Activated CD8-positive, alpha-beta T cell treated with anti-CD3 and anti-CD28 coated beads for 36 hours (primary cell): ENCODE data around the gene SIT1. TPM values are rescaled to one million over a fixed set of nuclear protein-coding genes. Genes with fewer than 3 reads are reported as not detected.

Experiments used
- ATAC-seq: fragments of 200-7000 bp; cut with Tn5 transposase; one replicate; pipeline ENCODE4 v1.10.0; 2021; ENCODE audit warnings: mild to moderate bottlenecking, moderate library complexity
- CTCF ChIA-PET: fragments of 350-600 bp; sonication (Branson Sonifier 250); formaldehyde crosslinking; loops from one replicate; lab custom pipeline; 2021; ENCODE audit warnings: antibody characterized with exemption; lab: Charles Lee
- POLR2A ChIA-PET: fragments of 350-600 bp; sonication (Branson Sonifier 250); formaldehyde crosslinking; loops from one replicate; lab custom pipeline; 2021; ENCODE audit warnings: antibody characterized with exemption; lab: Charles Lee
- DNase-seq: peaks from one replicate; pipeline ENCODE4 v3.0.0-alpha.2; 2020
- H3K27ac Mint-ChIP-seq: one replicate; pipeline ENCODE4 v1.8.0; 2021; ENCODE audit warnings: mild to moderate bottlenecking, mixed read lengths
- H3K27me3 Mint-ChIP-seq: one replicate; pipeline ENCODE4 v1.8.0; 2021; ENCODE audit warnings: mixed read lengths
- H3K36me3 Mint-ChIP-seq: one replicate; pipeline ENCODE4 v1.8.0; 2021; ENCODE audit warnings: low read depth, mixed read lengths
- H3K4me1 Mint-ChIP-seq: one replicate; pipeline ENCODE4 v1.8.0; 2021; ENCODE audit warnings: low read depth, mixed read lengths
- H3K4me3 Mint-ChIP-seq: one replicate; pipeline ENCODE4 v1.8.0; 2021; ENCODE audit warnings: mild to moderate bottlenecking, moderate library complexity, mixed read lengths
- H3K9me3 Mint-ChIP-seq: one replicate; pipeline ENCODE4 v1.8.0; 2021; ENCODE audit warnings: mixed read lengths
- intact Hi-C: fragments of 100-400 bp; cut with micrococcal nuclease; formaldehyde crosslinking; loops from one replicate; pipeline ENCODE4 v1.10.0; 2022
- total RNA-seq, 2 experiments: library from RNA; stranded (reverse); gene quantifications; one replicate each; pipeline ENCODE4 v1.2.3, GENCODE V29; 2021
- TF ChIP-seq, protein P1 (sequence below): fragments of 200-600 bp; IDR thresholded peaks from one replicate; pipeline ENCODE4 v1.8.0; 2022; ENCODE audit warnings: antibody characterized with exemption, mild to moderate bottlenecking

The SIT1 gene
- total RNA-seq, 2 experiments from 2014 or later = 99.9 to 102 TPM

DNA sequence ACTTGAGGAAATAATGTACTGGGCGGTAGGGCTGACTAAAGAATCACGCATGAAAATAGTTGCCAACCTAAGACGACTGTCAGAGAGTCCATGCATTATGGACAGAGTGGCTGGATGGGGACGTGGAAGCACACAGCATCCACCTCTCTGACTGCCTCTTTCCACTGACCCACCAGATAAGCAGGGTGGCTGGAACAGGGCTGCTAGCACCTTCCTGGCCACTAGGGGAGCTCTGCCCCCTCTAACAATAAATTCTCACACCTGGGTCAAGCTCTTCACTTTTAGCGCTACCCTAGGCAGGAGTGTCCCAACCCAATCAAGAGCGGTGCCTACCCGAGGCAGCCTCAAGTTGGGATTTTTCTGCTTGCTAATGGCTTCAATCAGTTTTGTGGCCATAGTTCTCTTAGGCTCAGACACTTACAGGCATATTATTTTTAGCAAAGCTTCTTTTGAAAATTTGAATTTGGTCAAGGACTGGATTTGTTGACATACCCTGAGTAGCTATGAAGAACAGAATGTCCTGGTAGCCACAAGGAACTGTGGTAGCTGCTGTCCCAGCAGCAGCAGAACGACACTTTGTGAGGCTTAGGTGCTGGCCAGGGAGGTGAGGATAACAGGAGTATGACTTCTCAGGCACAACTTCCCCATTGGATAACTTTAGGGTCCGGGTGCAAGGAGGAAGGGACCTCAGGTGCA is 45.9 kb upstream of the SIT1 start:
- intact Hi-C loops = no loop called here
- POLR2A ChIA-PET = interaction anchor here (1.0 to 1.7 kb wide), 7 partner anchors 12 to 39 kb away, joined by 4 to 6 read pairs (median 4); partner anchors contain the start of genes ARHGEF39, CCDC107 and RMRP

DNA sequence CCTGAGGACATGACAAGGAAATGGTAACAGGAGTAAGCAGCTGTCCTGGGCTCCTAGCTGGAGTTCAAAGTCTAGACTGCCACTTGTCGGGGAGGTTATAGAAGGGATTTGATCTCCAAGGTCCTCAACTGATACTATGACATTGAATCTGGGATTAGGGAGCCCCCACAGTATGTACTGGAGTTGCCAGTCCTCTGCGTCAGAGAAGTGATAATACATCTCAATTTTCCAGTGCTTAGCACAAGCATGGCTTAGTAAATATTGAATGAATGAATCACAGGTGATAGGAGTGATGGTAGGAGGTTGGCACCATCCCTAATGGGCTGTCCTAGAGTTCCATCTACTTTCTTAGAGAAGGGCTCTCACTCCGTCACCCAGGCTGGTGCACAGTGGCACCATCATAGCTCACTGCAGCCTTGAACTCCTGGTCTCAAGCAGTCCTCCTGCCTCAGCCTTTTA is 45.2 kb upstream of the SIT1 start:
- Mint-ChIP-seq H3K9me3 (no peaks in the 10 kb centered on the region), H3K4me3 (no peak overlapping the region), H3K36me3 (peaks cover 17% of the 10 kb centered on the region), H3K4me1 (no peaks in the 10 kb centered on the region), H3K27ac (no peak overlapping the region), H3K27me3 (no peaks in the 10 kb centered on the region)
- CTCF ChIA-PET = interaction anchor here (0.6 to 12.7 kb wide), 33 partner anchors 12 to 304 kb away, joined by 3 to 313 read pairs (median 4); partner anchors contain the start of genes ARHGEF39, CA9, CCDC107 and CREB3
- DNase-seq (no peak), ATAC-seq (no peak)
- intact Hi-C loops = no loop called here
- TF ChIP-seq, protein P1, sequence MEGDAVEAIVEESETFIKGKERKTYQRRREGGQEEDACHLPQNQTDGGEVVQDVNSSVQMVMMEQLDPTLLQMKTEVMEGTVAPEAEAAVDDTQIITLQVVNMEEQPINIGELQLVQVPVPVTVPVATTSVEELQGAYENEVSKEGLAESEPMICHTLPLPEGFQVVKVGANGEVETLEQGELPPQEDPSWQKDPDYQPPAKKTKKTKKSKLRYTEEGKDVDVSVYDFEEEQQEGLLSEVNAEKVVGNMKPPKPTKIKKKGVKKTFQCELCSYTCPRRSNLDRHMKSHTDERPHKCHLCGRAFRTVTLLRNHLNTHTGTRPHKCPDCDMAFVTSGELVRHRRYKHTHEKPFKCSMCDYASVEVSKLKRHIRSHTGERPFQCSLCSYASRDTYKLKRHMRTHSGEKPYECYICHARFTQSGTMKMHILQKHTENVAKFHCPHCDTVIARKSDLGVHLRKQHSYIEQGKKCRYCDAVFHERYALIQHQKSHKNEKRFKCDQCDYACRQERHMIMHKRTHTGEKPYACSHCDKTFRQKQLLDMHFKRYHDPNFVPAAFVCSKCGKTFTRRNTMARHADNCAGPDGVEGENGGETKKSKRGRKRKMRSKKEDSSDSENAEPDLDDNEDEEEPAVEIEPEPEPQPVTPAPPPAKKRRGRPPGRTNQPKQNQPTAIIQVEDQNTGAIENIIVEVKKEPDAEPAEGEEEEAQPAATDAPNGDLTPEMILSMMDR = no peak
- POLR2A ChIA-PET = interaction anchor here (1.0 to 1.7 kb wide), 7 partner anchors 13 to 38 kb away, joined by 4 to 6 read pairs (median 4); partner anchors contain the start of genes ARHGEF39, CCDC107 and RMRP

More for the DNA sequence above, 45.9 kb upstream of the SIT1 start:
- Mint-ChIP-seq H3K4me3 (no peak overlapping the region), H3K4me1 (no peaks in the 10 kb centered on the region), H3K9me3 (no peaks in the 10 kb centered on the region), H3K27ac (no peak overlapping the region), H3K27me3 (no peaks in the 10 kb centered on the region), H3K36me3 (peaks cover 17% of the 10 kb centered on the region)
- TF ChIP-seq, protein P1 = peak; percentile 95
- ATAC-seq (peak; percentile 98), DNase-seq (peak; percentile 75)
- CTCF ChIA-PET = interaction anchor here (0.6 to 12.7 kb wide), 36 partner anchors 13 to 337 kb away, joined by 3 to 313 read pairs (median 5); partner anchors contain the start of genes ARHGEF39, CA9, CCDC107 and CREB3

DNA sequence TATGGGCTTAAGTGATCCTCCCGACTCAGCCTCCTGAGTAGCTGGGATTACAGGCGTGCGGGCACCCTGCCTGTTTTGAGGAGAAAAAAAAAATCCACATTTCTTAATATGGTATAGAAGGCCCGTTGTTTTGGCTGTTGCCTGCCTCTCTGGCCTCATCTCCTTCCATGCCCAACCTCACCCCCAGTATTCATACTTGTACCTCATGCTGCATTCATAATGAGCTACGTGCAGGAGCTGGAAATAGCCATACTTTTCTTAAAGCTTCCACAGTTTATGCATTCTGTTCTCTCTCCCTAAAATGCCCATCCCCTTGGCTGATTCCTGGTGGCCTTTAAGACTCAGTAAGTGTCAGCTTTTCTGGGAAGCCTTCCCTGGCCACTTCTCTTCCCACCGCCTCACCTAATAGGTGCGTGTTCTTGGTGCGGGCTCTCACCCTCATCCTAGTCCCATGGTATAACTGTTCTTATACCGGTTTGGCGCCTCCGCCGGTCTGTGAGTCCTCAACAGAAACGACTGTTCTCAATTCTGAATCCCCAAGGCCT is 41.1 kb upstream of the SIT1 start:
- Mint-ChIP-seq H3K27ac (no peak overlapping the region), H3K4me1 (peaks cover 18% of the 10 kb centered on the region), H3K36me3 (peaks cover 4% of the 10 kb centered on the region), H3K27me3 (no peaks in the 10 kb centered on the region), H3K4me3 (peak overlapping the region; percentile 72), H3K9me3 (no peaks in the 10 kb centered on the region)
- no peak for ATAC-seq
- POLR2A ChIA-PET = interaction anchor here (0.8 to 3.0 kb wide), 12 partner anchors 8 to 75 kb away, joined by 3 to 12 read pairs (median 4); partner anchors contain the start of genes ARHGEF39, CCDC107, RMRP and TLN1
- intact Hi-C loops = no loop called here
- CTCF ChIA-PET = interaction anchor here (0.9 to 12.7 kb wide), 8 partner anchors 13 to 80 kb away, joined by 3 to 313 read pairs (median 4); partner anchors contain the start of genes ARHGEF39, CA9, CCDC107 and CREB3
- TF ChIP-seq, protein P1 = no peak
- DNase-seq = no peak

DNA sequence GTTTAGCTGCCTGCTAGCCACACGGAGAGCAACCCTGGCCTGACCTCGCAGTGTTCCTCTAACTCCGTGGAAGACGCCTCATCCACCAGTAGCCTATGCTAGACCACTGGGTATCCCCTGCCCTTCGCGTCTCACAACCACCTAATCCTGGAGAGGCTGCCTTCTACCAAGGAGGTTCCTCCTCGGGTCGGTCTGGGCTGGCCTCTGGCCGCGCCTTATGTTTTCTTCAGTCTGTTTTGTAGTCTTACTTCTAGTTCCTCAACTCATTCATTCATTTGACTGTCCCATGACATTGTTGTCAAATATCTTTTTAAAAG is 40.6 kb upstream of the SIT1 start:
- ChIA-PET CTCF (interaction anchor here (0.9 to 12.7 kb wide), 10 partner anchors 8 to 88 kb away, joined by 3 to 313 read pairs (median 4); partner anchors contain the start of genes ARHGEF39, CA9, CCDC107 and CREB3), POLR2A (interaction anchor here (0.8 to 3.0 kb wide), 11 partner anchors 14 to 74 kb away, joined by 3 to 12 read pairs (median 4); partner anchors contain the start of genes ARHGEF39, CCDC107, RMRP and TLN1)
- H3K27me3 Mint-ChIP-seq = no peaks in the 10 kb centered on the region
- intact Hi-C loops = no loop called here
- peak overlapping the region; percentile 42 for H3K27ac Mint-ChIP-seq
- H3K4me3 Mint-ChIP-seq = peak overlapping the region; percentile 72
- TF ChIP-seq, protein P1 = no peak
- DNase-seq (no peak), ATAC-seq (no peak)
- no peaks in the 10 kb centered on the region for H3K36me3 Mint-ChIP-seq
- peaks cover 18% of the 10 kb centered on the region for H3K4me1 Mint-ChIP-seq
- no peaks in the 10 kb centered on the region for H3K9me3 Mint-ChIP-seq
